Measurements from ENCODE around the gene GAB1.
A peak's percentile ranks its signal among the peaks of the same experiment; 100 is the strongest.

Gene GAB1

DNA sequence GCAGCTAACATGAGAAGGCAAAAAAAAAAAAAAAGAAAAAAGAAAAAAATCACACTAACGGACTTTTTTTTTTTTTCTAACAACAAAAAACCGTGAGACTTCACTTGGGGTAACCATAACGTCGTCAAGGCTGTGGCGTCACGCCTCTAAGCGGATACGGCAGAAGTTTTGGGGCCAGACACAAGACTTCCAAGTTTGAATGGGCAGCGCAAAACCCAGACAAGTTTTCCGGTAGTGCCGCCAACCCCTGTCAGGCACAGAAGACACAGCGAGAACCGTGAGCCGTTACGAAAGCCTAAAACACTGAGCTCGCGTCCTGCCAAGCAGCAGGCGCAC is 176.3 kb downstream of the GAB1 start:
- no peak for DNase-seq

DNA sequence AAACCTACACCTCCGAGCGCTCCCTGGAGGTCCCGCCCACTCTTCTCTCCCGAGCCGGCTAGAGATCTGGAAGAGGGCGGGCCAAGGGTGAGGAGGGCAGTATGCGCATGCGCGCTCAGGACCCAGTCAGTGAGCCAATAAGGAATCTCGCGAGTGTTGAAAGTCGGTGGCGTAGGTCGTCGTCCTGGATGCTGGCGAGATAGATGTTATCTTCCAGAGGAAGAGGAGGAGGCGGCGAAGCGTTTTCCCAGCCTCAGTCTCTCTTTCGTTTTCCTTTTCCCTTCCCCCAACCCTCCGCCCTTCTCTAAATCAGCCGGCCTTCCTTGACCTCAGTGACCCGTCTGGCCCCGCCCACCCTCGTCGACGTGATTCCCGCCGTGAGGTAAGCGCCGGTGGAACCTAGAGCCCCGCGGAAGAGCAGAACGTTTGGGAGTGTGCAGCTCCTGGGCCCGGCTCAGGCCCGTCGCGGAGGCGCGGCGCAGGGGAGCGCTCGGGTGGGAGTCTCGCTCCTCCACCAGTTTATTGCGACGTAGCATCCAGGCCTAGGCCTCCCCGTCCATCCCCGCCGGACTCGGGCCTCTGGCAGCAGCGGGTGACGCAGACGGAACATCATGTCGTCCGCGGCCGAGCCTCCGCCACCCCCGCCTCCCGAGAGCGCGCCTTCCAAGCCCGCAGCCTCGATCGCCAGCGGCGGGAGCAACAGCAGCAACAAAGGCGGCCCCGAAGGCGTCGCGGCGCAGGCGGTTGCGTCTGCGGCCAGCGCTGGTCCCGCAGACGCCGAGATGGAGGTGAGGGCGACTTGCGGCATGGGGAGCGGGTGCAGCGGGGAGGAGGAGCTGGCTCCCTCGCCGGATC is 176.9 kb downstream of the GAB1 start, which contains the start of gene SMARCA5:
Gene SMARCA5, plus strand, starts transcription at position 389 of the 855 bp plus-strand sequence. Its CDS starts 223 bp downstream, at position 612.
- DNase-seq, result peak; percentile 92

DNA sequence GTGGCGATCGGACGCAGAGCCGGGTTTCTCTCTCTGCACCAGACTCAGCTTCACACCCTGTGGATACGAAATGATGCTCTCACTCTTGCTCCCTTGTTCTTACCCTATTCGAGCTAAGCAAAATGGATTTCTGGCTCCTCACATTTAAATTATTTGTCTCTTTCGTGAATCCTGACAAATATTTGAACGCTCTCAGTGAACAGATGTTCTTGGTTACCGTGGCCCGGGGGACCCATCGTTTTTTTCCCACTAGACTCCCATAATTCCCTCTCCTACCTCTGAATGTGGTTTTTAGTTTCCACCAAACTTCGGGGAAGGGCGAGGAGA is 177.5 kb downstream of the GAB1 start:
- DNase-seq, result no peak

DNA sequence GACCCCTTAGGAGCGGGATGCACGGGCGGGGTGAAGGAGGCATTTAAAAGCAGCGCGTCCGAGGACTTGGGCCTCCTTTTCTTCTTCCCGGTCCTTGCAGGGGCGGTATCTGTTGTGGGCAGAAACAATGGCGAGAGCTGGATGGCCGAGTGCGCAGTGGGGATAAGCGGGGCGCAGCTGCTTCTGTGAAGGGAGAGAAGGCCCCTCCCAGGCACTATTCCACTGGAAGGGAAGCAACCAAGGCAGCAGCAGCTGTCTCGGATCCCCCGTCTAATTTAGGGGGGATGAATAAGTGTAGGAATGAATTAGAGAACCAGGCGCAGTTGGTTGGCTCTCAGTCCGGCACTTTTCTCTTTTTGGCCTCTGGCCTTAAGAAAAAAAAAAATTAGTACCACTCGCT is 177.8 kb downstream of the GAB1 start:
- no peak for DNase-seq

DNA sequence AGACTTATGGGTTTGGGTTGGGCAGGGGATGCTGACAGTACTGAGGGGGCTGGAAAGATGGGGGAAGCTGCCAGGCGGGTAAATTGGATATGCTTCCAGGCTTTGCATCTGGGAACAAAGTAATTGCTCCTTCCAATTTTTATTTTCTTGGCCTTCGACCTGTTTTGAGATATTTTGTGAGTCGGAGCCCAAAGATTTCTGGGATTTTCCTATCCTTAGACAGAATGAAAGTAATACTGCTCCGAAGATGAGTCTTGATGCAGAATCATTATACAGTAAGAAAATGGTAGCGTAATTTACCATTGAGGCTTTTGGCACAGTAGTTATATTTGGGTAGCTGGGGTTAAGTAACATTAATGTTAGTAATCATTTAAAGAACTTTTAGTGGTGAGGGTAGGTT is 178.2 kb downstream of the GAB1 start:
- DNase-seq, result no peak

DNA sequence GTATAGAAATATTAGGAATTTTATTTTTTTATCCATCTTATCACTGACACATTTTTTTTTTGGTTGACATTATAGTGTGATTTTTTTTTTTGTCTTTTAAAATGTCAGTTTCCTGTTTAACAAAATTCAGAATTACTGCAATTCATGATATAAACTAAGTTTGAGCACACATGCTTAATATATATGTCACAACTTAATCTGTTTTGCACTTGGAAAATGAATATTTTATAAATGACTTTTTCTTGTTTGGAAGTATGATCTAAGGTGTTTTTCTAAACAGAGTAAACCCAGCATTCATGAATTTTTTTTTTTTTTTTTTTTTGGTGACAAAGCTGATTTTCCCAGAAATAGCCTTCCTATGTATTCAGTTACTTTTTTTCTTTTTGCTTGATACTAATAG is 179.2 kb downstream of the GAB1 start:
- no peak for DNase-seq

DNA sequence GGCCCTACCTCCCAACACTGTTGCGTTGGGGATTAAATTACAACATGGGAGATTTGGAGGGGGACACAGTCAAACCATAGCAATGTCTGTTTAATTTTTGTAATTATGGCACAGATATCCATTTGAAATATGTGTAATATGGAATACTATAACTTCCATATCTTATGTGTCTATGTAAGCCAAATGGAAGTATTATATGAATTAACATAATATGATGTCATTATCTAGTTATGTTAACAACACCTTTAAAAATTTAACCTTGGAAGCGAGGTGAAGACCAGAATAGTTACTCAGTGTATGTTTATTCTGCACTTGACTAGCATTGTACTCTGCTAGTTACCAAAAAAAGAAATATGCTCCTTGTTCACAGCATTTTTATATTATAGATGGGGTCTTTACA is 181.1 kb downstream of the GAB1 start:
- DNase-seq, result no peak

All from NCI-H1417 treated with DMSO at 0.1 percent for 48 hours (cell line).